K562 (cell line): ENCODE results near the gene INTS12. TPM values are rescaled to one million over a fixed set of nuclear protein-coding genes. Genes with fewer than 3 reads are reported as not detected.

Experiments used
- ASH1L ChIP-seq: fragments of 450-650 bp; IDR thresholded peaks from 2 replicates; pipeline ENCODE4 v1.6.1; 2018; ENCODE audit warnings: borderline replicate concordance, mild to moderate bottlenecking, low read depth; ENCODE audit not compliant: partially characterized antibody
- ATF1 ChIP-seq, 2 experiments: fragments of 450-650 bp in 1 of 2; IDR thresholded peaks; 2 replicates each; pipeline ENCODE4 v1.6.1; 2016; ENCODE audit warnings: missing compliant biosample characterization in 1 of 2, missing genetic modification characterization in 1 of 2
- CREB1 ChIP-seq, 2 experiments: sonication (generic) in 1 of 2; formaldehyde crosslinking in 1 of 2; IDR thresholded peaks; 2 replicates each; pipeline versions ENCODE4 v1.6.1 to v1.8.0; 2012 to 2022; ENCODE audit warnings: inconsistent platforms in 1 of 2, mild to moderate bottlenecking in 1 of 2, missing genetic modification reagents in 1 of 2, moderate library complexity in 1 of 2
- CREM ChIP-seq: IDR thresholded peaks from 2 replicates; pipeline ENCODE4 v1.6.1; 2014; ENCODE audit warnings: antibody characterized with exemption, low read depth
- DMBX1 ChIP-seq: fragments of 250-450 bp; sonication (Bioruptor Pico); IDR thresholded peaks from 2 replicates; pipeline ENCODE4 v1.8.0; 2022; ENCODE audit warnings: inconsistent platforms, mild to moderate bottlenecking, moderate library complexity, borderline replicate concordance
- ERF ChIP-seq: fragments of 450-650 bp; formaldehyde crosslinking; IDR thresholded peaks from 2 replicates; pipeline ENCODE4 v1.4.0; 2020; ENCODE audit warnings: mild to moderate bottlenecking, mixed read lengths
- FOXP1 ChIP-seq: sonication (generic); formaldehyde crosslinking; IDR thresholded peaks from 2 replicates; pipeline ENCODE4 v1.8.0; 2022; ENCODE audit warnings: mild to moderate bottlenecking, missing genetic modification reagents
- GTF2E2 ChIP-seq: fragments of 200-800 bp; sonication (Bioruptor generic); IDR thresholded peaks from 2 replicates; pipeline ENCODE4 v1.6.1; 2016; ENCODE audit warnings: missing genetic modification characterization, missing compliant biosample characterization
- HES1 ChIP-seq: fragments of 450-650 bp; IDR thresholded peaks from 2 replicates; pipeline ENCODE4 v1.6.1; 2016; ENCODE audit warnings: low read depth, mild to moderate bottlenecking, moderate library complexity
- HOMEZ ChIP-seq: fragments of 250-450 bp; sonication (Bioruptor Pico); IDR thresholded peaks from 2 replicates; pipeline ENCODE4 v1.4.0; 2020; ENCODE audit warnings: mild to moderate bottlenecking, moderate library complexity
- MTA2 ChIP-seq: fragments of 450-650 bp; IDR thresholded peaks from 2 replicates; pipeline ENCODE4 v1.6.1; 2016; ENCODE audit warnings: low read depth
- MTF1 ChIP-seq: fragments of 250-450 bp; sonication (Bioruptor Pico); IDR thresholded peaks from 2 replicates; pipeline ENCODE4 v1.9.0; 2021; ENCODE audit warnings: moderate library complexity, mild to moderate bottlenecking, inconsistent platforms, borderline replicate concordance
- NFXL1 ChIP-seq: fragments of 450-650 bp; formaldehyde crosslinking; IDR thresholded peaks from 2 replicates; pipeline ENCODE4 v1.4.0; 2021; ENCODE audit warnings: mild to moderate bottlenecking
- POLR2AphosphoS5 ChIP-seq: IDR thresholded peaks from 2 replicates; pipeline ENCODE4 v1.6.1; 2011; ENCODE audit warnings: mild to moderate bottlenecking, low read depth, low read length, moderate library complexity; ENCODE audit not compliant: control insufficient read depth, insufficient read depth
- PPARD ChIP-seq: fragments of 250-450 bp; sonication (Bioruptor Pico); IDR thresholded peaks from 2 replicates; pipeline ENCODE4 v1.8.0; 2022; ENCODE audit warnings: inconsistent platforms, mild to moderate bottlenecking, moderate library complexity
- RFX1 ChIP-seq: fragments of 450-650 bp; IDR thresholded peaks from 2 replicates; pipeline ENCODE4 v1.6.1; 2016; ENCODE audit warnings: mild to moderate bottlenecking, moderate library complexity
- SMARCE1 ChIP-seq: fragments of 450-650 bp; IDR thresholded peaks from 2 replicates; pipeline ENCODE4 v1.7.1; 2016; ENCODE audit warnings: mild to moderate bottlenecking
- XRCC4 ChIP-seq: IDR thresholded peaks from one replicate; pipeline ENCODE4 v1.6.1; 2011; ENCODE audit not compliant: insufficient read depth, insufficient read length; ENCODE audit errors: extremely low read depth
- ZBTB11 ChIP-seq, 3 experiments: fragments of 200-800 bp in 1 of 3; fragments of 250-450 bp in 1 of 3; fragments of 450-650 bp in 1 of 3; sonication (Bioruptor Pico) in 1 of 3; sonication (Bioruptor generic) in 1 of 3; formaldehyde crosslinking in 1 of 3; IDR thresholded peaks; 2 replicates each; pipeline versions ENCODE4 v1.6.1 to v1.8.0; 2016 to 2022; ENCODE audit warnings: mild to moderate bottlenecking in 2 of 3, missing genetic modification characterization in 2 of 3, missing compliant biosample characterization in 1 of 3, moderate library complexity in 1 of 3
- ZBTB2 ChIP-seq: fragments of 450-650 bp; IDR thresholded peaks from 2 replicates; pipeline ENCODE4 v1.6.1; 2016; ENCODE audit warnings: antibody characterized with exemption
- ZNF232 ChIP-seq: sonication (generic); formaldehyde crosslinking; IDR thresholded peaks from 2 replicates; pipeline ENCODE4 v1.8.0; 2022; ENCODE audit warnings: mild to moderate bottlenecking, missing genetic modification reagents
- ZNF384 ChIP-seq: IDR thresholded peaks from 2 replicates; pipeline ENCODE4 v1.6.1; 2012; ENCODE audit warnings: low read depth, low read length, improper control_type of control experiment
- ZNF76 ChIP-seq: fragments of 250-450 bp; sonication (Bioruptor Pico); IDR thresholded peaks from 2 replicates; pipeline ENCODE4 v1.4.0; 2020; ENCODE audit warnings: mild to moderate bottlenecking, moderate library complexity, borderline replicate concordance
- polyA plus RNA-seq, 8 experiments: library from polyadenylated mRNA; depleted of rRNA in 4 of 8; stranded (reverse) in 5 of 8; unstranded in 3 of 8; fragments of >200 nt; fragmentation: Nextera tagmentation in 2 of 8; fragmentation: Illumina TruSeq in 1 of 8; extraction: Ambion mirVana in 2 of 8; extraction: Trizol in 1 of 8; gene quantifications; 2 replicates each; pipeline versions ENCODE4 v1.2.1 to v1.2.3, GENCODE V29; 2011 to 2014; ENCODE audit warnings: inconsistent platforms in 1 of 8, missing spikeins in 1 of 8
- total RNA-seq, 7 experiments: library from RNA; depleted of rRNA in 6 of 7; stranded (reverse); fragments of >200 nt in 6 of 7; fragmentation: Illumina TruSeq in 2 of 7; extraction: Trizol in 2 of 7; gene quantifications; 2 replicates each; pipeline versions ENCODE4 v1.2.1 to v1.2.3, GENCODE V29; 2011 to 2021; ENCODE audit warnings: low replicate concordance in 1 of 7

INTS12 gene
- total and polyA plus RNA-seq, 9 of the 15 experiments (the other 6 are each of a cell fraction or from before 2014, with no cell fraction given): 24.5 to 82.9 (median 41.2) TPM

GRCh38 chr4:105710678-105711077 is 2.2 kb upstream of the INTS12 start (continued):
- TF ChIP-seq HOMEZ (no peak), RFX1 (peak; percentile 83), ZNF232 (CRISPR knock-in tag) (no peak), CREM (peak; percentile 59), SMARCE1 (no peak), GTF2E2 (no peak), ZBTB11 (CRISPR knock-in tag; IDR thresholded peaks at IDR 0.05) (peak in 1 of 3 experiments; percentile 42; a peak in 1 of 6 replicates), ZNF76 (no peak), CREB1 (IDR thresholded peaks at IDR 0.05) (no peak), CREB1 (CRISPR knock-in tag; IDR thresholded peaks at IDR 0.05) (peak; percentile 38; the same call in 1 of the 2 replicates), ZNF384 (no peak), NFXL1 (CRISPR knock-in tag) (no peak), ATF1 (CRISPR knock-in tag; IDR thresholded peaks at IDR 0.05) (no peak), ATF1 (tag; IDR thresholded peaks at IDR 0.05) (peak; percentile 46), FOXP1 (CRISPR knock-in tag) (no peak), PPARD (CRISPR knock-in tag) (no peak), MTA2 (no peak), ASH1L (no peak), DMBX1 (CRISPR knock-in tag) (no peak), HES1 (no peak), XRCC4 (no peak), ZBTB2 (no peak), ERF (CRISPR knock-in tag) (no peak), MTF1 (CRISPR knock-in tag) (no peak), POLR2AphosphoS5 (no peak)
